Suprapubic skin (tissue), 4 donors: Measurements from ENCODE around the gene PTPRN2.

Experiments used
- EP300 ChIP-seq: sonication (generic); formaldehyde crosslinking; IDR thresholded peaks from one replicate; pipeline ENCODE4 v1.6.1; 2017; ENCODE audit warnings: antibody characterized with exemption
- POLR2A ChIP-seq, 2 donors: fragments of 450-650 bp; IDR thresholded peaks; one replicate each; pipeline ENCODE4 v1.6.1; 2017; ENCODE audit warnings: antibody characterized with exemption in 2 of 2, mild to moderate bottlenecking in 2 of 2, moderate library complexity in 2 of 2
- POLR2AphosphoS5 ChIP-seq, 3 donors: sonication (generic); formaldehyde crosslinking; IDR thresholded peaks; one replicate each; pipeline ENCODE4 v1.6.1; 2017; ENCODE audit warnings: antibody characterized with exemption in 3 of 3
- TF ChIP-seq, protein P1 (sequence below), 2 donors: fragments of 200-600 bp in 1 of 2; fragments of 450-650 bp in 1 of 2; sonication (generic) in 1 of 2; IDR thresholded peaks; one replicate each; pipeline ENCODE4 v1.5.1; 2016 to 2019; ENCODE audit warnings: antibody characterized with exemption in 2 of 2, mild to moderate bottlenecking in 1 of 2, moderate library complexity in 1 of 2

DNA sequence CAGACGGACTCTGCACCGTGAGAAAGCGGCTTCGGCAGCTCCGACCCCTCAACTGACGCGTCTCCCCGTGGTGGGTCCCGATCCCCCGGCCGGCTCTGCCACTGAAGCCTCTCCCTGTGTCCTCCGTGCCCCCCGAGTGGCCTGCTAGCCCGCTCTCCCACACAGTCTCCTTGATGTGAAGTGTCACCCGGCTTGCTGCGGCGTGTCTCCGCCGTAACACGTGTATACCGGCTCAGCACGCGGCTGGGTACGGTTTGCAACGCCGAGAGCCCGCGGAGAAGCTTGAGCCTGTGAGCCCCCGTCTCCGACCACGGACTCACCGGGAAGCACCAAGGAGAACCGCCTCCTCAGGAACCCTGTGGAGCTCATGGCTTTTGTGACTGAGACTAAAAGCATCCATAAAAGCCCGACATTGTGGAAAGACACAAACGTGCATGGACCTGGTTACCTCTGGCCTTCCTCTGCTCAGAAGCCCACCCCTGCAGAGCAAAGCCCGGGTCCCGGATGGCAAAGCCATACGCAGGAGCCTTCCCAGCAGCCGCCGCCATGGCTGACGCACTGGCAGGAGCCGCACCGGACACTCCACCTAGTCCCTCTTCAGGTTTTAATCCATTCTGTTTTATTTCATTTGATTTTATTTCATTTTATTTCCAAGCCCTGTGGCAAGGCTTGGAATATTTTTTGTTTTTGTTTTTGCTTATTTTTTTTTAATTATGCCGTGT is 17.0 kb downstream of the PTPRN2 start:
- TF ChIP-seq, protein P1, sequence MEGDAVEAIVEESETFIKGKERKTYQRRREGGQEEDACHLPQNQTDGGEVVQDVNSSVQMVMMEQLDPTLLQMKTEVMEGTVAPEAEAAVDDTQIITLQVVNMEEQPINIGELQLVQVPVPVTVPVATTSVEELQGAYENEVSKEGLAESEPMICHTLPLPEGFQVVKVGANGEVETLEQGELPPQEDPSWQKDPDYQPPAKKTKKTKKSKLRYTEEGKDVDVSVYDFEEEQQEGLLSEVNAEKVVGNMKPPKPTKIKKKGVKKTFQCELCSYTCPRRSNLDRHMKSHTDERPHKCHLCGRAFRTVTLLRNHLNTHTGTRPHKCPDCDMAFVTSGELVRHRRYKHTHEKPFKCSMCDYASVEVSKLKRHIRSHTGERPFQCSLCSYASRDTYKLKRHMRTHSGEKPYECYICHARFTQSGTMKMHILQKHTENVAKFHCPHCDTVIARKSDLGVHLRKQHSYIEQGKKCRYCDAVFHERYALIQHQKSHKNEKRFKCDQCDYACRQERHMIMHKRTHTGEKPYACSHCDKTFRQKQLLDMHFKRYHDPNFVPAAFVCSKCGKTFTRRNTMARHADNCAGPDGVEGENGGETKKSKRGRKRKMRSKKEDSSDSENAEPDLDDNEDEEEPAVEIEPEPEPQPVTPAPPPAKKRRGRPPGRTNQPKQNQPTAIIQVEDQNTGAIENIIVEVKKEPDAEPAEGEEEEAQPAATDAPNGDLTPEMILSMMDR (IDR thresholded peaks at IDR 0.05), result no peak
- TF ChIP-seq POLR2A (IDR thresholded peaks at IDR 0.05), result no peak
- no peak for TF ChIP-seq POLR2AphosphoS5 (IDR thresholded peaks at IDR 0.05)
- TF ChIP-seq EP300, result no peak
